CD4-positive, alpha-beta T cell (primary cell): Measurements from ENCODE around the gene PCDH9. TPM values are rescaled to one million over a fixed set of nuclear protein-coding genes. Genes with fewer than 3 reads are reported as not detected.

ENCODE experiments used
- ATAC-seq: fragments of 200-7000 bp; cut with Tn5 transposase; one replicate; pipeline ENCODE4 v1.10.0; 2022; ENCODE audit warnings: mild to moderate bottlenecking; ENCODE audit not compliant: poor library complexity
- CTCF ChIA-PET: fragments of 350-600 bp; sonication (Branson Sonifier 250); formaldehyde crosslinking; loops from one replicate; lab custom pipeline; 2021; ENCODE audit warnings: antibody characterized with exemption, inconsistent platforms; lab: Charles Lee
- POLR2A ChIA-PET: fragments of 350-600 bp; sonication (Branson Sonifier 250); formaldehyde crosslinking; loops from one replicate; lab custom pipeline; 2021; ENCODE audit warnings: antibody characterized with exemption, inconsistent platforms; lab: Charles Lee
- DNase-seq, 14 experiments: peaks; one replicate each; pipeline ENCODE4 v3.0.0-alpha.2; 2013 to 2020; ENCODE audit warnings: mixed read lengths in 2 of 14
- H3K27ac ChIP-seq, 2 donors: one replicate each; pipeline versions ENCODE4 v1.5.1 to v1.7.0; 2013; ENCODE audit warnings: low read length in 2 of 2, low read depth in 1 of 2, mild to moderate bottlenecking in 1 of 2
- H3K27me3 ChIP-seq, 2 experiments: 1 replicate in 1 of 2; 2 replicates in 1 of 2; pipeline versions ENCODE4 v1.6.1 to v1.7.0; 2013; ENCODE audit warnings: low read length in 2 of 2, control low read depth in 1 of 2, mild to moderate bottlenecking in 1 of 2, moderate library complexity in 1 of 2; ENCODE audit not compliant: insufficient read depth in 2 of 2, control insufficient read depth in 1 of 2
- H3K36me3 ChIP-seq: one replicate; pipeline ENCODE4 v1.6.1; 2013; ENCODE audit warnings: low read length, control low read depth; ENCODE audit not compliant: insufficient read depth
- H3K4me1 ChIP-seq: one replicate; pipeline ENCODE4 v1.6.1; 2013; ENCODE audit warnings: low read length, control low read depth; ENCODE audit not compliant: insufficient read depth
- H3K4me3 ChIP-seq: one replicate; pipeline ENCODE4 v1.5.1; 2013; ENCODE audit warnings: mild to moderate bottlenecking, low read length, moderate library complexity
- H3K9me3 ChIP-seq, 2 experiments: 1 replicate in 1 of 2; 2 replicates in 1 of 2; pipeline versions ENCODE4 v1.6.1 to v1.7.0; 2013; ENCODE audit warnings: low read length in 2 of 2, mild to moderate bottlenecking in 2 of 2, control low read depth in 1 of 2, moderate library complexity in 1 of 2; ENCODE audit not compliant: control insufficient read depth in 1 of 2, insufficient read depth in 1 of 2
- H3K27ac Mint-ChIP-seq: one replicate; pipeline ENCODE4 v1.8.0; 2020; ENCODE audit warnings: mixed read lengths
- H3K27me3 Mint-ChIP-seq: one replicate; pipeline ENCODE4 v1.8.0; 2021; ENCODE audit warnings: mixed read lengths
- H3K36me3 Mint-ChIP-seq: one replicate; pipeline ENCODE4 v1.8.0; 2021; ENCODE audit warnings: low read depth, mixed read lengths
- H3K4me1 Mint-ChIP-seq: one replicate; pipeline ENCODE4 v1.8.0; 2021; ENCODE audit warnings: low read depth, mixed read lengths
- H3K4me3 Mint-ChIP-seq: one replicate; pipeline ENCODE4 v1.8.0; 2020; ENCODE audit warnings: mild to moderate bottlenecking, mixed read lengths
- H3K9me3 Mint-ChIP-seq: one replicate; pipeline ENCODE4 v1.8.0; 2020; ENCODE audit warnings: mixed read lengths
- CTCF ChIP-seq: fragments of 200-600 bp; IDR thresholded peaks from one replicate; pipeline ENCODE4 v1.8.0; 2022; ENCODE audit warnings: antibody characterized with exemption, mild to moderate bottlenecking
- intact Hi-C, 2 experiments: fragments of 100-400 bp; cut with DNase I in 1 of 2; cut with micrococcal nuclease in 1 of 2; formaldehyde crosslinking; loops; one replicate each; pipeline versions ENCODE4 v1.15.1 to v1.9.0; 2023 to 2025; cut with DNase I, micrococcal nuclease
- total RNA-seq, 174 experiments: library from RNA in 2 of 174; stranded (reverse) in 2 of 174; gene quantifications; one replicate each; pipeline ENCODE4 v1.2.3 and lab custom pipeline; 2021 to 2026

Gene PCDH9
- total RNA-seq, 2 experiments from 2014 or later, result 0.08 to 0.19 TPM

GRCh38 chr13:66491251-66491650, 738.9 kb downstream of the PCDH9 start:
- intact Hi-C loops, result no loop called here
- no peak overlapping the region for H3K27ac Mint-ChIP-seq
- no peaks in the 10 kb centered on the region for H3K36me3 Mint-ChIP-seq
- H3K9me3 Mint-ChIP-seq, result no peaks in the 10 kb centered on the region
- H3K4me1 Mint-ChIP-seq, result no peaks in the 10 kb centered on the region
- H3K4me3 ChIP-seq, result no peak overlapping the region
- H3K4me3 Mint-ChIP-seq, result no peak overlapping the region
- H3K36me3 ChIP-seq, result no peaks in the 10 kb centered on the region
- no peaks in the 10 kb centered on the region for H3K9me3 ChIP-seq
- no peaks in the 10 kb centered on the region for H3K27me3 Mint-ChIP-seq
- ATAC-seq, result no peak
- ChIA-PET POLR2A (no interaction called here), CTCF (no interaction called here)
- no peak for TF ChIP-seq CTCF
- no peaks in the 10 kb centered on the region for H3K4me1 ChIP-seq
- H3K27me3 ChIP-seq, result no peaks in the 10 kb centered on the region
- no peak for DNase-seq
- no peak overlapping the region for H3K27ac ChIP-seq

GRCh38 chr13:66489586-66489985, 740.5 kb downstream of the PCDH9 start:
- no peaks in the 10 kb centered on the region for H3K9me3 ChIP-seq
- intact Hi-C loops, result no loop called here
- ChIA-PET POLR2A (no interaction called here), CTCF (no interaction called here)
- DNase-seq (no peak), ATAC-seq (no peak)
- no peaks in the 10 kb centered on the region for H3K4me1 Mint-ChIP-seq
- no peak for TF ChIP-seq CTCF
- no peak overlapping the region for H3K27ac ChIP-seq
- no peaks in the 10 kb centered on the region for H3K9me3 Mint-ChIP-seq
- H3K4me1 ChIP-seq, result no peaks in the 10 kb centered on the region
- no peaks in the 10 kb centered on the region for H3K27me3 Mint-ChIP-seq
- H3K27me3 ChIP-seq, result no peaks in the 10 kb centered on the region
- H3K4me3 ChIP-seq, result no peak overlapping the region
- H3K27ac Mint-ChIP-seq, result no peak overlapping the region
- no peaks in the 10 kb centered on the region for H3K36me3 Mint-ChIP-seq
- no peak overlapping the region for H3K4me3 Mint-ChIP-seq
- no peaks in the 10 kb centered on the region for H3K36me3 ChIP-seq

- no peak overlapping the region for H3K4me3 ChIP-seq
- H3K4me1 ChIP-seq, result no peaks in the 10 kb centered on the region
- H3K36me3 ChIP-seq, result no peaks in the 10 kb centered on the region
- DNase-seq, result no peak
- no peak for TF ChIP-seq CTCF
- no peak overlapping the region for H3K27ac ChIP-seq
- ATAC-seq, result no peak
- H3K36me3 Mint-ChIP-seq, result no peaks in the 10 kb centered on the region
- ChIA-PET CTCF (no interaction called here), POLR2A (no interaction called here)
- H3K4me3 Mint-ChIP-seq, result no peak overlapping the region
- no peaks in the 10 kb centered on the region for H3K27me3 ChIP-seq
- intact Hi-C loops, result no loop called here
- H3K4me1 Mint-ChIP-seq, result no peaks in the 10 kb centered on the region
- H3K9me3 Mint-ChIP-seq, result no peaks in the 10 kb centered on the region
- H3K27ac Mint-ChIP-seq, result no peak overlapping the region
- H3K27me3 Mint-ChIP-seq, result no peaks in the 10 kb centered on the region
- H3K9me3 ChIP-seq, result peaks cover 0 to under 1% of the 10 kb centered on the region in 2 experiments
Observed at GRCh38 chr13:66489172-66489571, 741.0 kb downstream of the PCDH9 start.
